ENCODE data around the gene PLEKHO2.
"Not testable (repeated sequence)": the region's sequence is repeated elsewhere in the genome, so short reads cannot be mapped to it uniquely, and the experiment has no call there.

The PLEKHO2 gene

DNA sequence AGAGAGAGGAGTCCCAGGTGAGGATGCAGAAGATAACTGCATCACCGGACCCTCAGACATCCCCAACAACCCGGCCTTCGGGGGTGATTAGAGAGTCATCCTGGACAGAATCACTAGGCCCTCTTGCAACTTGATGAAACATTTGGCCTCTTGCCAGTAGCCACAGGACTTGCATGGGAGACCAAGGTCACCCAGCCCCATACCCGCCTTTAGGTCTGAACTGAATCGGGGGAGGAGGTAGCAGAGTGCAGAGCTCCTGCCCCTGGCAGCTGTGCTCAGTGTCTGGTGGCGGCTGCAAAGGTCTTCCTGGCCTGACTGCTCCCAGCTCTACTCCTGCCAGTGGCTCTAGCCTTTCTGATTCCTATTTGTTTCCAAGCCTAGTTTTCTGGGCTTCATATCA is 28.6 kb upstream of the PLEKHO2 start:
- TF ChIP-seq, protein P1, sequence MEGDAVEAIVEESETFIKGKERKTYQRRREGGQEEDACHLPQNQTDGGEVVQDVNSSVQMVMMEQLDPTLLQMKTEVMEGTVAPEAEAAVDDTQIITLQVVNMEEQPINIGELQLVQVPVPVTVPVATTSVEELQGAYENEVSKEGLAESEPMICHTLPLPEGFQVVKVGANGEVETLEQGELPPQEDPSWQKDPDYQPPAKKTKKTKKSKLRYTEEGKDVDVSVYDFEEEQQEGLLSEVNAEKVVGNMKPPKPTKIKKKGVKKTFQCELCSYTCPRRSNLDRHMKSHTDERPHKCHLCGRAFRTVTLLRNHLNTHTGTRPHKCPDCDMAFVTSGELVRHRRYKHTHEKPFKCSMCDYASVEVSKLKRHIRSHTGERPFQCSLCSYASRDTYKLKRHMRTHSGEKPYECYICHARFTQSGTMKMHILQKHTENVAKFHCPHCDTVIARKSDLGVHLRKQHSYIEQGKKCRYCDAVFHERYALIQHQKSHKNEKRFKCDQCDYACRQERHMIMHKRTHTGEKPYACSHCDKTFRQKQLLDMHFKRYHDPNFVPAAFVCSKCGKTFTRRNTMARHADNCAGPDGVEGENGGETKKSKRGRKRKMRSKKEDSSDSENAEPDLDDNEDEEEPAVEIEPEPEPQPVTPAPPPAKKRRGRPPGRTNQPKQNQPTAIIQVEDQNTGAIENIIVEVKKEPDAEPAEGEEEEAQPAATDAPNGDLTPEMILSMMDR (conservative IDR thresholded peaks at IDR 0.05; ENCODE audit: control insufficient read depth, insufficient read depth, low read depth, low read length) = no peak
- no peak overlapping the region for H3K4me3 ChIP-seq (ENCODE audit: control insufficient read depth, low read depth, low read length)
- DNase-seq (ENCODE audit: low read depth) = peak; percentile 40

DNA sequence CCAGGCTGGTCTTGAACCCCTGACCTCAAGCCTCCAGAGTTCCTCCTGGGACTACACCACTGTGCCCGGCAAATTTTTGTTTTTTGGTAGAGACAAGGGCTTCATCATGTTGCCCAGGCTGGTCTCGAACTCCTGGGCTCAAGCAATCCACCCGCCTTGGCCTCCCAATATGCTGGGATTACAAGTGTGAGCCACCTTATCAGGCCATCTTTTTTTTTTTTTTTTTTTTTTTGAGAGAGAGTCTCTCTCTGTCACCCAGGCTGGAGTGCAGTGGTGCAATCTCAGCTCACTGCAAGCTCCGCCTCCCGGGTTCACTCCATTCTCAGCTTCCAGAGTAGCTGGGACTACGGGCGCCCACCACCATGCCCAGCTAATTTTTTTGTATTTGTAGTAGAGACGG is 27.4 kb upstream of the PLEKHO2 start:
- not testable (repeated sequence) for DNase-seq (ENCODE audit: low read depth); H3K4me3 ChIP-seq (ENCODE audit: control insufficient read depth, low read depth, low read length)

DNA sequence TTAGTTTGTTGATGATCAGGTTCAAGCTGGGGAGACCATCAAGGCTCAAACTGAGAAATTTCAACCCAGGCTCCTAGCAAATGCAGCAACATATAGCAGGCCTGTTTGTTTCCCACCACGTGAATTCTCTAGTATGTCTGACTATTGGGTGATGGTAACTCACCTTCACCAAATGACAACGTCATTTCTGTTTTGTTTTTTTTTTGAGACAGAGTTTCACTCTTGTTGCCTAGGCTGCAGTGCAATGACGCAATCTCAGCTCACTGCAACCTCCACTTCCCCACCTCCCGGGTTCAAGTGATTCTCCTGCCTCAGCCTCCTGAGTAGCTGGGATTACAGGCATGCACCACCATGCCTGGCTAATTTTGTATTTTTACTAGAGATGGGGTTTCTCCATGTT is 26.8 kb upstream of the PLEKHO2 start:
- DNase-seq (ENCODE audit: low read depth); H3K4me3 ChIP-seq (ENCODE audit: control insufficient read depth, low read depth, low read length): not testable (repeated sequence)

DNA sequence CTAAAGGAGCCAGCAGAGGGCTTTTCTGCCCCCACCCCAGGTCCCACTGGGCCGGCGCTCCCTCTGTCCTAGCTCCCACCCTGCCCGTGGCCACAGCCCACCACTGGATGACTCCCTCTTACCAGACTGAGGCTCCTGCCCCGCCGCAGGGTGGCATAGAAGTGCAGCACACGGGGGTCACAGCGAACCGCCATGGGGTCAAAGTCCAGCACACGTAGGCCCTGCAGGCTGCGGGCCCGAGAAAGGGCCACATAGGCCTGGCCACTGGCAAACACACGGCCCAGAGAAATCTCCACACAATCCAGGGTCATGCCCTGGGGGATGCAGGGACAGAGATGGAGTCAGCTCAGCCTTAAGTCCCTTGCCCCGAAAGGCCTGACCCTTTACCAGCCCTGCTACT is 25.3 kb upstream of the PLEKHO2 start:
- no peak for DNase-seq (ENCODE audit: low read depth)
- H3K4me3 ChIP-seq (ENCODE audit: control insufficient read depth, low read depth, low read length) = no peak overlapping the region
- TF ChIP-seq, protein P1 (conservative IDR thresholded peaks at IDR 0.05; ENCODE audit: control insufficient read depth, insufficient read depth, low read depth, low read length) = no peak

DNA sequence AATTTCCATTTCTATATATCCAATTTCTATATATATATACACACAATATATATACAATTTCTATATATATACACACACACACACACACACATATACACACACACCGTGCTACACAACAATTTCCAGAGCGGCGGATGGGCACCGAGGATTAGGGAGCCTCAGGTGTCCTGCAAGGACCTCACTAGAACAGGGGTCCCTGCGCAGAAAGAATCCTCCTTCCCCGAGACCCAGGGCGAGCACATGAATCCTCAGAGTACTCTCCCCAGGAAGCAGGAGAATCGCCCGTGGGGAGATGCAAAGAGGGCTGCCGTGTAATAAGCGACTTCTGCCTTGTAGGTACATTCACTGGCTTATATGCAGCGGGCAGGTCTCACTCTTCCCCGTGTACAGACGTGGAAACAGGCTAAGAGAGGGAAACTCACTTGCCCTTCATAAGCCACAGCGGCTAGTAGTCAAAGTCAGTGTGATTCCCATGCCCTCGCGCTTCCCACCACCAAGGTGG is 16.7 kb upstream of the PLEKHO2 start:
- DNase-seq (ENCODE audit: low read depth) = no peak
- H3K4me3 ChIP-seq (ENCODE audit: control insufficient read depth, low read depth, low read length) = peak overlapping the region; percentile 91
- TF ChIP-seq, protein P1 (conservative IDR thresholded peaks at IDR 0.05; ENCODE audit: control insufficient read depth, insufficient read depth, low read depth, low read length) = no peak

DNA sequence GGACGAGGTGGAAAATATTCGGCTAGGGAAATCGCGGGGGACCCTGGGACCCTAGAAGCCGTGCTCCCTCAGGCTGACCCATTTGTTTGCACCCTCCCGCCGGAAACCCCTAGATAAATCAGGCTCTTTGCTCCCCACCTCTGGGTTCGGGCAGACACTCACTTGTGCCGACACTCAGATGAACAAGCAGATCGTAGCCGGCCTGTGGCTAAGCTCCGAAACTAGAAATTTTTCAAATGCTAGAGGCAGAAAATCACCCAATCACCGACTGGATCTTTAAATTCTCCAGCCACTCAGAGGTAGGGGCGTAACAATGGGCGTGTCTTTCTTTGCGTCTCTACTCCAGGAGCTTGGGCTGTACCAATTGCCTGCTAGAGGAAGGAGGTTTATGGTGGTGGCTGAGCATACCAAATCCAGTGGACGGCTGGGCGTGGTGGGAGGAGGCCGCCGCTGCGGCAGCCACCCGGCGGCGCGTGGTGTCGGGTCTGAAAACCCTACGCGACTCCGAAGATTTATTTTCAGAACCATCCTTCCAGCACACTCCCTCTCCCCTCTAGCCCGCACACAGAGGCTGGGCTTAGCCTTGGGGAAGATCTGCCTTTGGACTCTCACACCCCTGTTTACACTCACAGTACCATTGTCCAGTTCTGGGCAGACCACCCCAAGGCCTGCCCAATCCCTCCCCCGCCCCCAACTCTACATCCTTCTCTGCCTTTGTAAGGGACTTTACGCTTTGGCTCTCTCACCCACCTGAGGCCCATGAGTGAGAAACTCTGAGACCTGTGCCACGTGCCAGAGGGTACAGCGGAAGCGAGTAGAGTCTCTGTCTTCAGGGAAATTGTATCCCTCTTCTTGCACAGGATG is 16.1 kb upstream of the PLEKHO2 start, which contains the start of gene PIF1:
TSS of gene PIF1 (minus strand) at position 217 of the 864 bp plus-strand sequence. CDS start 1,312 bp downstream, outside the sequence.
- H3K4me3 ChIP-seq (ENCODE audit: control insufficient read depth, low read depth, low read length) = peak within 1 kb of the TSS; percentile 91
- TF ChIP-seq, protein P1 (conservative IDR thresholded peaks at IDR 0.05; ENCODE audit: control insufficient read depth, insufficient read depth, low read depth, low read length) = no peak
- peak; percentile 99 for DNase-seq (ENCODE audit: low read depth)

DNA sequence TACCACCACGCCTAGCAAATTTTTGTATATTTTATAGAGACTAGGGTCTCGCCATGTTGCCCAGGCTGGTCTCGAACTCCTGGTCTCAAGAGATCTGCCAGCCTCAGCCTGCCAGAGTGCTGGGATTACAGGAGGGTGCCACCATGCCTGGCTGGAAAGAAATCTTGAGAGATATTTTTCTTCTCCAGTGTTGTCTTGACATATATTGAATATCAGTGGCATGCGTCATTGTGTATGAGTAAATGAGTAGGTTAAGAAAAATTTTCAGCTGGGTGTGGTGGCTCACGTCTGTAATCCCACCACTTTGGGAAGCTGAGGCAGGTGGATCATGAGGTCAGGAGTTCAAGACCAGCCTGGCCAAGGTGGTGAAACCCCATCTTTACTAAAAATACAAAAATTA is 12.7 kb upstream of the PLEKHO2 start:
- TF ChIP-seq, protein P1 (conservative IDR thresholded peaks at IDR 0.05; ENCODE audit: control insufficient read depth, insufficient read depth, low read depth, low read length) = no peak
- H3K4me3 ChIP-seq (ENCODE audit: control insufficient read depth, low read depth, low read length) = no peak overlapping the region
- DNase-seq (ENCODE audit: low read depth) = peak; percentile 27

Data from fibroblast of mammary gland (primary cell).